NCI-H524 treated with DMSO at 0.1 percent for 48 hours (cell line): ENCODE data around the gene LUM.

ENCODE experiments used
- DNase-seq: peaks from one replicate; lab custom pipeline; 2025; lab: John Stamatoyannopoulos, UW

The LUM gene, protein sequence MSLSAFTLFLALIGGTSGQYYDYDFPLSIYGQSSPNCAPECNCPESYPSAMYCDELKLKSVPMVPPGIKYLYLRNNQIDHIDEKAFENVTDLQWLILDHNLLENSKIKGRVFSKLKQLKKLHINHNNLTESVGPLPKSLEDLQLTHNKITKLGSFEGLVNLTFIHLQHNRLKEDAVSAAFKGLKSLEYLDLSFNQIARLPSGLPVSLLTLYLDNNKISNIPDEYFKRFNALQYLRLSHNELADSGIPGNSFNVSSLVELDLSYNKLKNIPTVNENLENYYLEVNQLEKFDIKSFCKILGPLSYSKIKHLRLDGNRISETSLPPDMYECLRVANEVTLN

DNA sequence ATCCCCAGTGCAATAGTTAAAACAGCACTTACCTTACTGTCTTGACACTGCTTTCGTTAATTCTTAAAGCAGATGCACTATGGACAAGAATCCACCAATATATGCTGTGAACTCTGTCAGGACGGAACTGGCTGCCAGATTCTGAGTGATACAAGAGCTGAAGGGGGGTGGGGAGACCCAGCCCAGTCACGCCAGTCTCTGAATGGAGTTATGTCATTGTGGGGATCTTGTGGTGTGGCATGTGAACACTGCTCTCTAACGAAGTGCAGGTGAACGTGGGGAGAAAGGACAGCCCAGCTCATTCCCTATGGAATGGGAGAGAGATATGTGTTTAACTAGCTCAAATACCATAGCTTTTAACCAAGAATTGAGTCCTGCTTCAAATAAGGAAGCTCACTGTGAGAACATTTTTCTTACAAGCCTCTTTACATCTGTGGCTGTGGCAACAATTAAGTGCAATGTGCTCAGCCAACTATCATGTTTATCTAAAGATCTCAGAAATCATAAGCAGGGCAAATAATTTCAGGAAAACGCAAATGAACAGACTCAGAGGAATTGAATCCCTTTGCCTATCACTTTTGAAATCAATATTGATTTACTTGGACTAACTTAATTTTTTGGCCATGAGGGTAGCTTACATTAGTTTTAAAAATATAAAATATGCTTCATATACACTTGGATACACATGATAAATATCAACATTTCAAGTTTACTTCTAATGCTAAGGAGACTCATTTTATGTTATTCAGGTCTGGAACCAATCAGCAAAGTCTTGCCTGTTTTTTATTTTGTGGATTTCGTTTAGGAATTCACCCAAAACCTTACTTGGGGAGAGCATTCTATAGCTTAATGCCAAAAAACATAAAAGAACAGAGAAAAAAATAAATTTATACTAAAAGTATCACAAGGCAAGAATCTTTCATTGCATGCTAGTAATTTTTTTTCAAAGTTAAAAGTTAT is at the start of gene LUM:
TSS of gene LUM (minus strand) at position 129 of the 960 bp plus-strand sequence. CDS start 2,515 bp downstream, outside the sequence.
- no peak for DNase-seq

- DNase-seq, result no peak
These were observed 49.7 kb upstream of the LUM start for GRCh38 chr12:91161009-91161408.

- no peak for DNase-seq
These were observed 44.7 kb upstream of the LUM start for GRCh38 chr12:91155990-91156389.

DNA sequence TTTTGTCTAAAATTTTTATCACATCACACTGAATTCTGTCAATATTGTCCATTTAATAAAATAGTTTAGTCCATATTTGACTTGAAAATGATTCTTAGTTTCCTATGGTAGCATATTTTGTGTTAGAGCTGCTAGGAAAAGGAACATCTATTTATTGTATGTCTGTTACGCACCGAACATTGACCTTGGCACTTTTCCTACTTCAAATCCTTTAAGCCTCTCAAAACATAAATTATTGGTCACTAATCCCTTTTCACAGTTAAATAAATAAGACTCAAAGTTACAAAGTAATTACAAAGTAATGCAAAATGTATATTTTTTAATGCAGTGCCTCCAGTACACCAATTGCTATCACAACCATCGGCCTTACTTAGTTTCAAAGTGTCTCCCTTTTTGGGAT is 42.8 kb upstream of the LUM start:
- no peak for DNase-seq

- DNase-seq, result no peak
These were observed 32.8 kb upstream of the LUM start for GRCh38 chr12:91144053-91144452.

DNA sequence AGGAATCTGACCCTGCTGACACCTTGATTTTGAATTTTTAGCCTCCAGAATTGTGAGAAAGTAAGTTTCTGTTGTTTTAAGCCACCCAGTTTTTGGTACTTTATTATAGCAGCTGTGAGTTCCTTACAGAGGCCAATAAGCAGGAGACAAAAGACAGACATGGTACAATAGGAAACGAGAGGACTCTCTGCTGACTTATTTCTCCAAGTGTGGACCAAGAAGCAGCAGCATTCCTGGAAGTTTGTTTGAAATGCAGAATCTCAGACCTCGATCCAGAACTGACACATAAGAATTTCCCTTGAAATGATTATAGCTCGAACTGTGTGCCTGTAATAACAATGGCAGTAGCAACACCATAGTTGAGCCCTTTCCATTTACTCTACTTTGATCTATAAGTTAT is 31.9 kb upstream of the LUM start:
- DNase-seq, result no peak

GRCh38 chr12:91142221-91142631 is 30.9 kb upstream of the LUM start:
- no peak for DNase-seq

- no peak for DNase-seq
These were observed 29.0 kb upstream of the LUM start for GRCh38 chr12:91140026-91140931.

GRCh38 chr12:91139286-91139685 is 28.0 kb upstream of the LUM start:
- DNase-seq, result no peak

DNA sequence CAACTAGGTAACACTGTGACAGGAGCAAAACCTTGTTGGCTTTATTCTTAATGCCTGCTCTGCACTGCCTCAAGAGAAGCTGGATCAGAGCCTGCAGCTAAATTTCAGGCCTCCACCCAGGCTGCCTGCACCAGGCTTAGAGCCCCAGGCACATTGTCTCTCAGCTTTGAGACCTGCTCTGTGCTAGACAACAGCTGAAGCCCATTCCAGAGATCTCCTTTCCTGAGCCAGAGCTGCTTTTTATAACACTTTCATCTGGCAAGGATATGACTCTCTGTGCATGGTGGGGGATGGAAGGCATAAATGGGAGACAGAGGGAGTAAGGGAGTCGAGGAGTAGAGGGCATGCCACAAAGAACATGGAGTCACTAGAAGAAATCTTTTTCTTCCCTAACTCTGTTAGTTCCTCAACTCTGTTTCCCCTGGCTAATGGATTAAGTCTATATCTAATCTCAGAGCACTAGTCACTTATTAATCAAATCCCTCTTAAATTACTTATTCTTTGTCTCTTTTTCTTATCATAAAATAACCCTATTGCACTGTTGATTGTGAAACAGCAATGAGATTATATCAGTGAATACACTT is 27.1 kb upstream of the LUM start:
- DNase-seq, result no peak

DNA sequence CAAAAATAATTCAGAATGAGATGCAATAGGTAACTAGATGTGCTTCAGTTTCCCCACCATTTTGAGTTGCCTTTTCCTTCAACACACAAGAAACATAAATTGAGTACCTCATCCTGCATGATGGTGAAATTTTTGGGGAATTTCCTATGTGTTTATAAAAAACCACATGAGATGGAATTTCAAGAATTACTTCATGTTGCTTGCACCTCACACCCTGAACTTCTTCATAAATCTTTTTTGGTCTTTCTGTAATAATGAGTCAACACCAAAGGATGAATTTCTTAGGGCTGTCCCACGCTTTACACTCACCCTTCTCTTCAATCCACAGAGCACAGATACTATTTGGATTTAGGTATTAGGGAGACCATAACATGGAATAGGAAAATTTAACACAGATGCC is 22.6 kb upstream of the LUM start:
- DNase-seq, result no peak

GRCh38 chr12:91129662-91130362 is 18.5 kb upstream of the LUM start:
- DNase-seq, result no peak

- no peak for DNase-seq
These were observed 16.5 kb upstream of the LUM start for GRCh38 chr12:91127751-91128150.

- no peak for DNase-seq
These were observed 16.0 kb upstream of the LUM start for GRCh38 chr12:91127306-91127705.

- DNase-seq, result no peak
These were observed 15.2 kb upstream of the LUM start for GRCh38 chr12:91126516-91126915.

DNA sequence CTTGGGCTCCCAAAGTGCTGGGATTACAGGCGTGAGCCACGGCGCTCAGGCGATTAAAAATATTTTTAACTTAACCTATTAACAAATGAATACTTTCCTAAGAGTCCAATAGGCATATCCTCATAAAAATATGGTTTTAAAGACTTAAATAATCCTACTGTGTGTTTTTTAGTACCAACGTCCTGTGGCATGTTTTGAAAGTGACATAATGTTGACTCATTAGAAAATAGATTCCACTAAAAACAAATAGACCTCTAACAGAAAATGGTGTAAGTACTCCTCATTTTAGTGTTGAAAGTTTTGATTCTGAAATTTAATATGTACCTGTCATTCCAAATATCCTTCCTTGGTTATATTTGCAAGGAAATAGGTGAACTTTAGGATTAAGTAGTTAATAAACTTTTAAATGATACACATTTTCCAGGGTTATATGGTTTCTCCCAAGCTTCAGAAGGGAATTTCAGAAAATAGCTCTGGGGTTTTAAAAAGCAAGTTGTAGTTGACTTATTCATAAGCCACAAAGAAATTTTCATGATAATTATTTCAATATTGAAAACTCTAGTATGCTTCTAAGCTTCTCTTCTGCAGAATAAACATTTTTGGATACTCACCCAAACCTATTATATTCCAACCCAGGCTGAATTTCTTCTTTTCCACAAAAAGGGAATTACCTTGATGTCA is 12.1 kb upstream of the LUM start:
- no peak for DNase-seq

GRCh38 chr12:91120781-91121180 is 9.5 kb upstream of the LUM start:
- DNase-seq, result no peak

- DNase-seq, result no peak
These were observed 7.8 kb upstream of the LUM start for GRCh38 chr12:91119089-91119488.

DNA sequence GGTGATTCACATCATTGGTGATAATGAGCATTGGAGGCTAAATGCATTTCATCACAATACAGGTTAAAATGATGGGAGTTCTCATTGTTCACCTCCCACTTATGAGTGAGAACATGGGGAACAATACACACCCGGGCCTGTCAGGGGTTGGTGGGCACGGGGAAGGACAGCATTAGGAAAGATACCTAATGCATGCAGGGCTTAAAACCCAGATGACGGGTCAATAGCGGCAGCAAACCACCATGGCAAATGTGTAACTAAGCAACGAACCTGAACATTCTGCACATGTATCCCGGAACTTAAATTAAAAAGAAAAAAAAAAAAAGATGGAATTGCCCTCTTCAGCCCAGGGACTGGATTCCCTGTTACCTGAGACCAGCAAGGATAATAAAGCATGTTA is 2.3 kb upstream of the LUM start:
- DNase-seq, result no peak

DNA sequence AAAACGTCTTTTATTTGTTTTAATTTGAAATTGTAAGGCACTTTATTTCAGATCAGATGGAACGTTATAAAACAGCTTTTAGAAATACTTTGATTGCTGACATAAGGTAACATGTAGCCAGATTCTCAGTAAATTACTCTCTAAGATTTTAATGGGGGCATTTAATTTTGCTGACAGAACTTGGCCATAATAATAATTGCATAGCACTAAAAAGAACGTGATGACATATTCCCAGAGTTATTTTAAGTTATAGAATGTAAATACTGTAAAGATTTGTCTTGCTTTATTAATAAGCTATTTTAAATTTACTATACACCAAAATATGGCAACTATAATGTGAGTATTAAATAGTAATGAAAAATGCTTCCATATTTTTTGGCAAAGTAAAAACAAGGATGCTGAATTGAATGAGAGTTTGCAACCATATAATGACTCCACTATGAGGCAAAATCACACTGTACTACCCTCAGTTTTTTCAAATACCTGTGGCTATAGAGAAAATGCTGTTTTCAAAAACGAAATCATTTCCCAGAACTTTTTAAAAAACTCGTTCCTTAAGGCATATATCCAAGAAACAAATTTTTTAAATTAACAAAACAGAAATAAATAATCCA is 876 bp downstream of the LUM start:
- no peak for DNase-seq
